Measurements from ENCODE around the gene FLYWCH1. TPM values are rescaled to one million over a fixed set of nuclear protein-coding genes. Genes with fewer than 3 reads are reported as not detected.

Gene FLYWCH1
- total and polyA plus RNA-seq, 2 donors (not counting 1 experiment from before 2014, with no cell fraction given) = 78.3 to 120 TPM

DNA sequence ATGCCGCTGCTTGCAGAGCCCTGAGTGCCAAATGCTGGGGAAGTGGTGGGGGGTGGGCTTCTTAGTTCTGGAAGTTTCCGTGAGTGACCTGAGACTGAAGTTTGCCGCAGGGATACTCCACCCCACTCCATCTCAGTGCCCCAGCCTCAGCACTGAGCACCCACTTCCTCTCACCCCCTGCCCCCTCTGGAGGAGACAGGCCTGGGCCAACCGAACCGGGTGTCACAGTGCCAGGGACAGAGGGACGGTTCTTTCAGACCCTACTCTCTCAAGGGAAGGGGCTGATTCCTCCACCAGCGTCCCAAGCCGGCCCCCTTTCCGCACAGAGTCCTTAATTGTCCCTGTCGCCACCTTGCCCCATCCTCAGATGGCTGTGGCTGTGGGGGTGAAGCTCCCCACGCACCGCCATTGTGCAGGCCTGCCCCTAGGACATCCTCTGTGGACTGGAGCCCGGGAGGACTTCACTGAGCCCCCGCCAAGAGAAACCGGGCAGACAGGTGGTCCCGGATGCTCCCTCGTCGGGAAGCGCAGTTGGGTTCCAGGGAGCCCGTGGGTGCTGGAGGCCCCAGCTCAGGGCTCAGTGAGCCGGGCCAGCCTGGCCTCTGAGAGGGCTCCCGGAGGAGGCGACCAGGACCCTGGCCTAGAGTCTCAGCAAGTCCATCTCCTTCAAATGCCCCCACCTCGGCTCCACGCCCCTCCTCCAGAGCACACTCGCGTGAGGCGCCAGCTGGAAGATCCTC is 50.8 kb downstream of the FLYWCH1 start:
- H2AFZ ChIP-seq (ENCODE audit: insufficient read depth, low read depth, low read length, poor library complexity, severe bottlenecking) = peak overlapping the region; percentile 32
- peak overlapping the region; percentile 59 for H3K9ac ChIP-seq (ENCODE audit: low read length)
- no peak overlapping the region for H3K27ac ChIP-seq (ENCODE audit: low read length in 2 of 2)
- DNase-seq = peak; percentile 47
- TF ChIP-seq CTCF (IDR thresholded peaks at IDR 0.05) (no peak), EZH2 (IDR thresholded peaks at IDR 0.05; ENCODE audit: borderline replicate concordance, insufficient read depth, low read depth, low read length, poor library complexity, severe bottlenecking) (no peak)
- Mint-ChIP-seq H3K4me1 (peaks cover 24% of the 10 kb centered on the region), H3K4me3 (peak overlapping the region; percentile 68), H3K27me3 (peaks cover 17% of the 10 kb centered on the region), H3K27ac (no peak overlapping the region), H3K9me3 (ENCODE audit: insufficient read depth) (no peaks in the 10 kb centered on the region)
- H3K9me3 ChIP-seq (ENCODE audit: control extremely low read depth in 1 of 3, control insufficient read depth in 2 of 3, insufficient read depth in 1 of 3, low read length in 2 of 3) = peaks cover 0 to 15% (median 0%) of the 10 kb centered on the region in 3 donors
- no peaks in the 10 kb centered on the region for H3K79me2 ChIP-seq (ENCODE audit: control insufficient read depth, insufficient read depth, low read length)
- H4K20me1 ChIP-seq (ENCODE audit: control insufficient read depth, insufficient read depth, low read length, poor library complexity, severe bottlenecking) = peaks cover 25% of the 10 kb centered on the region
- intact Hi-C loops (cut with micrococcal nuclease) = no loop called here
- H3K36me3 ChIP-seq (replicated peaks in 1 of 2; ENCODE audit: control extremely low read depth in 1 of 2, control insufficient read depth in 1 of 2, extremely low read depth in 1 of 2, insufficient read depth in 2 of 2, low read length in 1 of 2) = no peaks in the 10 kb centered on the region
- POLR2A ChIA-PET = no interaction called here
- ATAC-seq (ENCODE audit: low read depth) = no peak
- peak overlapping the region; percentile 96 for H3K4me2 ChIP-seq (replicated peaks; ENCODE audit: low read depth, low read length, poor library complexity, severe bottlenecking)
- H3K27me3 ChIP-seq (replicated peaks in 1 of 4; ENCODE audit: control extremely low read depth in 1 of 4, control insufficient read depth in 3 of 4, insufficient read depth in 4 of 4, low read length in 3 of 4) = peaks cover 0 to 53% (median 13%) of the 10 kb centered on the region in 4 experiments
- CTCF ChIA-PET = interaction anchor here (0.8 to 2.1 kb wide), 5 partner anchors 9 to 76 kb away, joined by 3 to 9 read pairs (median 3); no protein-coding TSS in a partner anchor
- H3K4me1 ChIP-seq (ENCODE audit: control insufficient read depth in 2 of 2, insufficient read depth in 2 of 2, low read length in 2 of 2) = peaks cover 52% of the 10 kb centered on the region in 2 donors
- H3K4me3 ChIP-seq (ENCODE audit: control extremely low read depth in 1 of 5, extremely low read depth in 1 of 5, insufficient read depth in 1 of 5, low read depth in 2 of 5, low read length in 4 of 5) = no peak overlapping the region
- 30% methylated on average over 25 of the region's 28 CpGs for WGBS (ENCODE audit: insufficient coverage)

Measured in B cell (primary cell).